Thyroid gland (tissue), 4 donors: ENCODE measurements around the gene B9D1. TPM values are rescaled to one million over a fixed set of nuclear protein-coding genes. Genes with fewer than 3 reads are reported as not detected.

Experiments used
- DNase-seq, 2 donors: peaks; one replicate each; pipeline ENCODE4 v3.0.0-alpha.2; 2019
- H3K27ac ChIP-seq, 3 donors: fragments of 200-600 bp; sonication (generic); 1 replicate in 2 of 3; 2 replicates in 1 of 3; pipeline ENCODE4 v1.5.1; 2016 to 2019; ENCODE audit warnings: mild to moderate bottlenecking in 1 of 3, moderate library complexity in 1 of 3
- H3K27me3 ChIP-seq: fragments of 200-600 bp; sonication (generic); one replicate; pipeline ENCODE4 v1.5.1; 2019
- H3K36me3 ChIP-seq, 2 donors: fragments of 200-600 bp; sonication (generic); one replicate each; pipeline ENCODE4 v1.5.1; 2016 to 2019
- H3K4me1 ChIP-seq, 2 donors: fragments of 200-600 bp; sonication (generic); one replicate each; pipeline ENCODE4 v1.5.1; 2017 to 2019
- H3K4me3 ChIP-seq, 3 donors: fragments of 200-600 bp; sonication (generic); replicated peaks in 1 of 3; 1 replicate in 2 of 3; 2 replicates in 1 of 3; pipeline ENCODE4 v1.5.1; 2016; ENCODE audit warnings: mild to moderate bottlenecking in 1 of 3
- H3K9me3 ChIP-seq: fragments of 200-600 bp; sonication (generic); one replicate; pipeline ENCODE4 v1.5.1; 2017
- POLR2A ChIP-seq, 2 donors: fragments of 450-650 bp; IDR thresholded peaks; one replicate each; pipeline ENCODE4 v1.6.1; 2017; ENCODE audit warnings: antibody characterized with exemption in 2 of 2, mild to moderate bottlenecking in 2 of 2, moderate library complexity in 1 of 2
- WGBS, 2 donors: methylation state at CpG; one replicate each; pipeline ENCODE4 v1.1.5; 2017; 5-methylcytosine and 5-hydroxymethylcytosine counted together
- intact Hi-C: fragments of 100-400 bp; cut with DNase I; formaldehyde crosslinking; loops from one replicate; pipeline ENCODE4 v1.15.1; 2023
- total RNA-seq, 4 donors: library from RNA; depleted of rRNA; stranded (reverse); fragments of >200 nt; gene quantifications; one replicate each; pipeline ENCODE4 v1.2.3, GENCODE V29; 2016
- TF ChIP-seq, protein P1 (sequence below), 6 experiments: fragments of 200-600 bp in 3 of 6; fragments of 450-650 bp in 3 of 6; sonication (generic) in 3 of 6; IDR thresholded peaks; one replicate each; pipeline ENCODE4 v1.5.1; 2016 to 2019; ENCODE audit warnings: antibody characterized with exemption in 6 of 6, mild to moderate bottlenecking in 2 of 6, inconsistent platforms in 1 of 6, moderate library complexity in 1 of 6

The B9D1 gene
- total RNA-seq, 4 donors from 2014 or later, result 45.0 to 104 (median 90.3) TPM

DNA sequence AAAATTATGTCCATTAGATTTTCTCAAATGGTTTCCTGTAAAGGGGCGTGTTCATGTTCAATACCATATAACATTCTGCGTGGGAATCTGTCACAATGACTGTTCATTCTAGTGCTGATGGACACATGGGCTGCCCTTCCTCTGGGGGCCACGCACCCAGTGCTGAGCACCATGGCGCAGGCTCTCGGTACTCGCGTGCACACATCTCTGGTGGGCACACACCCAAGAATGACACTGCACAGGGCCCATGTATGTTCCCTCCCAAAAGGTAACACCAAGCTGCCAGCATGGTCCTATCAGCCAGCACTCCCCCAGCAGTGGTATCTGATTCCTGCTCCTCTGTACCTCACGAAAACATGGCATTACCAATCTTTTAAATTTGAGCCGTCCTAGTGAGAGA lies 13.7 kb downstream of the B9D1 start:
- H3K27me3 ChIP-seq, result no peaks in the 10 kb centered on the region
- peaks cover 0 to 6% of the 10 kb centered on the region in 2 donors for H3K36me3 ChIP-seq
- intact Hi-C loops, result no loop called here
- 95 to 98% methylated on average over 9 of the region's 9 CpGs for WGBS, 2 donors
- H3K9me3 ChIP-seq, result no peaks in the 10 kb centered on the region
- H3K4me3 ChIP-seq, result no peak overlapping the region
- no peak for TF ChIP-seq POLR2A (IDR thresholded peaks at IDR 0.05)
- TF ChIP-seq, protein P1, sequence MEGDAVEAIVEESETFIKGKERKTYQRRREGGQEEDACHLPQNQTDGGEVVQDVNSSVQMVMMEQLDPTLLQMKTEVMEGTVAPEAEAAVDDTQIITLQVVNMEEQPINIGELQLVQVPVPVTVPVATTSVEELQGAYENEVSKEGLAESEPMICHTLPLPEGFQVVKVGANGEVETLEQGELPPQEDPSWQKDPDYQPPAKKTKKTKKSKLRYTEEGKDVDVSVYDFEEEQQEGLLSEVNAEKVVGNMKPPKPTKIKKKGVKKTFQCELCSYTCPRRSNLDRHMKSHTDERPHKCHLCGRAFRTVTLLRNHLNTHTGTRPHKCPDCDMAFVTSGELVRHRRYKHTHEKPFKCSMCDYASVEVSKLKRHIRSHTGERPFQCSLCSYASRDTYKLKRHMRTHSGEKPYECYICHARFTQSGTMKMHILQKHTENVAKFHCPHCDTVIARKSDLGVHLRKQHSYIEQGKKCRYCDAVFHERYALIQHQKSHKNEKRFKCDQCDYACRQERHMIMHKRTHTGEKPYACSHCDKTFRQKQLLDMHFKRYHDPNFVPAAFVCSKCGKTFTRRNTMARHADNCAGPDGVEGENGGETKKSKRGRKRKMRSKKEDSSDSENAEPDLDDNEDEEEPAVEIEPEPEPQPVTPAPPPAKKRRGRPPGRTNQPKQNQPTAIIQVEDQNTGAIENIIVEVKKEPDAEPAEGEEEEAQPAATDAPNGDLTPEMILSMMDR (IDR thresholded peaks at IDR 0.05), result no peak
- no peak overlapping the region for H3K27ac ChIP-seq
- H3K4me1 ChIP-seq, result peaks cover 0 to 20% of the 10 kb centered on the region in 2 donors
- no peak for DNase-seq

DNA sequence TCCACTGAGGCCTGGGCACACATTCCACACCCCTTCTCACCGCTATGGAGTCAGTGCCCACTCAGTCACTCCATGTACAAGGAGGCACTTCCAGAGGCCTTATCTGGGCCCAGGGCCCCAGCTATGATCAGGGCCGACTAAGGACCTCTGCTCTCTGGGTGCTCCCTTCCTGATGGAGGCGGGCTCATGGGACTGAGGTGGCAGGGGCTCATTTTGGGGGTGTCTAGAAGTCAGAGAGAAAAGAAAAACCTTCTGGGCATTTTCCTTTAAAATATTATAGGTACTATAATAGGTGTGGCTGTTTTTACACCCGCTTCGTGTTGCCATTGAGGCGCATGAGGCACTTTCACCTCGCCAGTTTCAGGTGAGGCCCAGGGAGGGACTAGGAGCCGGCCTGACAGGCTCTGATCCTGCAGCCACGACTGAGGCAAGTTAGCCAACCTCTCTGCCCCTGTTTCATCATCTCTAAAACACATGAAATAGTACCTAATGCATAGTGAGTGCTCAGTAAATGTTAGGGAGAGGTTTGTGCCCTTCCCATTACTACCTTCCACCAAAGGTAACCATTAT lies 14.4 kb downstream of the B9D1 start:
- 83 to 91% methylated on average over 9 of the region's 9 CpGs for WGBS, 2 donors
- no peak for TF ChIP-seq POLR2A (IDR thresholded peaks at IDR 0.05)
- TF ChIP-seq, protein P1 (IDR thresholded peaks at IDR 0.05), result no peak
- Histone ChIP-seq H3K36me3 (peaks cover 0 to 6% of the 10 kb centered on the region in 2 donors), H3K4me1 (peaks cover 0 to 22% of the 10 kb centered on the region in 2 donors), H3K4me3 (no peak overlapping the region), H3K27ac (no peak overlapping the region), H3K27me3 (no peaks in the 10 kb centered on the region), H3K9me3 (no peaks in the 10 kb centered on the region)
- intact Hi-C loops, result no loop called here
- no peak for DNase-seq

DNA sequence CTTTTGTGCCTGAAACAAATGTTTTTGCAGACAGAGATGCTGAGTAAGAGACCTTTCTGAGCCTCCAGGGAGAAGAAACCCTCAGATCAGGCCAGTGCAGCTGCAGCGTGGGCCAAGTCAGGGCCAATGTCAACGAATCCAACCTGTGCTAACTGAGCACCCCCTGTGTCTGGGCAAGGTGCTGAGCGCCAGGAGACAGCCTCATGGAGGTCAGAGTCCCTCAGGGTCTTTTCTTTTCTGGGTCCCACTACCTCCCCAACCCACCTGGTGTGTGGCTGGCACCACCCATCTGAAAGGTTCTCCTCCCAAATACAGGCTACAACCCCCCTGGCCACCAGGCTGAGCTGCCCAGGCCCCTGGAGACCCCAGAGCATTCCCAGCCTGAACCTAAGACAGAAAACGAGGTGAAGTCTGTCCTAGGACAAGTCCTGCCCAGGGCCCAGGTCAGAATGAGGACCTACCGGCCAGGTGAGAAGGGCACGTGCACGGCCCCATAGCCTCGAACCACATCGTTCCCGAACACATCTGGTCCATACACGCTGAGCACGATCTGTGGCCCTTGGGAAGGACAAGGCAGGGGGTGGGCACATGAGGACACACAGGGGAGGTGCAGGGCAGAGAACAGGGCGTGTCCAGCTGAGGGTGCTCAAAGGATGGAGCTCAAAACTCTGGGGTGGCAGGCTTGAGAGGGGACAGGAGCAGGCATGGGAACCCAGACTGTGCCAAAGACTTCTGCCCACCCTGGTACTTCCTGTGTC lies 15.0 kb downstream of the B9D1 start:
- no peak for TF ChIP-seq POLR2A (IDR thresholded peaks at IDR 0.05)
- TF ChIP-seq, protein P1 (IDR thresholded peaks at IDR 0.05), result no peak
- H3K4me3 ChIP-seq, result no peak overlapping the region
- H3K9me3 ChIP-seq, result no peaks in the 10 kb centered on the region
- peak overlapping the region in 1 of 3 donors; percentile 17 for H3K27ac ChIP-seq
- WGBS, 2 donors, result 86 to 90% methylated on average over 11 to 13 of the region's 13 CpGs
- H3K4me1 ChIP-seq, result peaks cover 0 to 22% of the 10 kb centered on the region in 2 donors
- H3K36me3 ChIP-seq, result peaks cover 0 to 6% of the 10 kb centered on the region in 2 donors
- DNase-seq, result no peak
- no peaks in the 10 kb centered on the region for H3K27me3 ChIP-seq
- intact Hi-C loops, result no loop called here

DNA sequence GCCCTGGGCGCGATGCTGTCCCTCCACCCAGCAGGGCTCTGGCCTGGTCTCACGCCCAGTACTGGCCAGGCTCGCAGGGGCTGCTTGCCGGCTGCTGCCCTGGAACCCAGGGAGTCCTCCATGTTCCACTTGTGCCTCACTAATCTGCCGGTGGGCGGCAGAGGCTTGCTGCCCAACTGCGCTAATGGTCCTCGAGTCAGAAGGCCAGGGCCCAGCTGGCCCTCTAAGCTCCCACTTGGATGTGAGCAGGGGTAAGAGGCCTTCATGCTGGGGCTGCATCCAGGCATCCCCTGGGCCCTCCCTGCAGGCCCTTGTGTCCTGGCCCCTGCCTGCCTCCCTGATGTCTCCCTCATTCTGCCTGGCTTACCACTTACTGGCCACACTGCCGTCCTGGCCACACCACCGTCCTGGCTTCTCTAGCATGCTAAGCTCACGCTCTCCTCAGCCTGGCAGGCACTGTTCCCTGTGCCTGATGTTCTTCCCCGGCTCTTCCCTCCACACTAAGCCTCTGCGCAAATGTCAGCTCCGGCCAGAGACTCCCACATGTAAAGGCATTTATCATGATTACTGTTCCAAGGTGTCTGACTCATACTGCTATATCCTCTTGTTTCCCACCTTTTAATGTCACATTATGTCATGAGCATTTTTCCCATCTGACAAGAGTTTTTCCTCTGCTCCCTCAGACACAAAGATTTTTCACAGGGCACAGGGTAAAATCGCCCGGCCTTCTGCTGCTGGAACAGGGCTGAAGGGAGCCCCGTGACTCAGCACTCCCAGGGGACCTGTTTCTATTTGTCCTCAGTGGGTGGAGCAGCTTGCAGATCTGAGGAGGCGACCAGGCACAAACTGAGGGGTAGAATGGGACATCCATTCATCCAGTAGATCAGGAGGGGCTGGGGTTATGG lies 15.9 kb downstream of the B9D1 start:
- intact Hi-C loops, result no loop called here
- DNase-seq, result no peak
- Histone ChIP-seq H3K4me3 (no peak overlapping the region), H3K36me3 (peaks cover 0 to 6% of the 10 kb centered on the region in 2 donors), H3K27me3 (no peaks in the 10 kb centered on the region), H3K27ac (peak overlapping the region in 2 of 3 donors; percentile 39 to 45), H3K4me1 (peaks cover 0 to 22% of the 10 kb centered on the region in 2 donors), H3K9me3 (no peaks in the 10 kb centered on the region)
- WGBS, 2 donors, result 63 to 66% methylated on average over 12 to 13 of the region's 19 CpGs
- TF ChIP-seq POLR2A (IDR thresholded peaks at IDR 0.05), result no peak
- TF ChIP-seq, protein P1 (IDR thresholded peaks at IDR 0.05), result no peak
